Astrocyte (in vitro differentiated cells and primary cell): ENCODE results near the gene USP49. TPM values are rescaled to one million over a fixed set of nuclear protein-coding genes. Genes with fewer than 3 reads are reported as not detected.

Experiments used
- DNase-seq: peaks from one replicate; pipeline ENCODE4 v3.0.0-alpha.2; 2010; ENCODE audit warnings: low read depth
- FAIRE-seq: peaks from 2 replicates; lab custom pipeline; 2011; peaks lifted over from hg19 to GRCh38; lab: Jason Lieb, UNC
- H2AFZ ChIP-seq: 2 replicates; pipeline ENCODE4 v1.6.0; 2012; ENCODE audit warnings: low read depth, low read length, inconsistent platforms
- H3K27ac ChIP-seq: 2 replicates; pipeline ENCODE4 v1.5.1; 2011; ENCODE audit warnings: low read depth, low read length, inconsistent platforms
- H3K27me3 ChIP-seq: 2 replicates; pipeline ENCODE4 v1.6.0; 2011; ENCODE audit warnings: low read length, inconsistent platforms; ENCODE audit not compliant: insufficient read depth
- H3K36me3 ChIP-seq: 2 replicates; pipeline ENCODE4 v1.5.1; 2011; ENCODE audit warnings: low read length, inconsistent platforms; ENCODE audit not compliant: insufficient read depth
- H3K4me1 ChIP-seq: 2 replicates; pipeline ENCODE4 v1.5.1; 2011; ENCODE audit warnings: low read length, inconsistent platforms; ENCODE audit not compliant: insufficient read depth
- H3K4me2 ChIP-seq: 2 replicates; pipeline ENCODE4 v1.6.0; 2012; ENCODE audit warnings: low read length, inconsistent platforms
- H3K4me3 ChIP-seq: 2 replicates; pipeline ENCODE4 v1.5.1; 2011; ENCODE audit warnings: low read depth, mild to moderate bottlenecking, low read length, inconsistent platforms; ENCODE audit not compliant: insufficient read depth
- H3K79me2 ChIP-seq: 2 replicates; pipeline ENCODE4 v1.6.0; 2012; ENCODE audit warnings: mild to moderate bottlenecking, low read length, inconsistent platforms; ENCODE audit not compliant: insufficient read depth
- H3K9ac ChIP-seq: 2 replicates; pipeline ENCODE4 v1.6.0; 2012; ENCODE audit warnings: mild to moderate bottlenecking, low read length, inconsistent platforms
- H3K9me3 ChIP-seq: 2 replicates; pipeline ENCODE4 v1.5.1; 2012; ENCODE audit warnings: low read depth, mild to moderate bottlenecking, low read length, inconsistent platforms; ENCODE audit not compliant: insufficient read depth
- H4K20me1 ChIP-seq: 2 replicates; pipeline ENCODE4 v1.6.0; 2012; ENCODE audit warnings: low read length, inconsistent platforms; ENCODE audit not compliant: insufficient read depth
- H3K27ac Mint-ChIP-seq: one replicate; pipeline ENCODE4 v1.8.0; 2021; ENCODE audit warnings: mild to moderate bottlenecking, mixed read lengths; ENCODE audit not compliant: unreplicated experiment
- H3K27me3 Mint-ChIP-seq: one replicate; pipeline ENCODE4 v1.8.0; 2021; ENCODE audit warnings: low read depth, mixed read lengths; ENCODE audit not compliant: unreplicated experiment
- H3K36me3 Mint-ChIP-seq: one replicate; pipeline ENCODE4 v1.8.0; 2021; ENCODE audit warnings: low read depth, mixed read lengths; ENCODE audit not compliant: unreplicated experiment
- H3K4me1 Mint-ChIP-seq: one replicate; pipeline ENCODE4 v1.8.0; 2021; ENCODE audit warnings: low read depth, mixed read lengths; ENCODE audit not compliant: unreplicated experiment
- H3K4me3 Mint-ChIP-seq: one replicate; pipeline ENCODE4 v1.8.0; 2021; ENCODE audit warnings: mild to moderate bottlenecking, moderate library complexity, mixed read lengths; ENCODE audit not compliant: unreplicated experiment
- H3K9me3 Mint-ChIP-seq: one replicate; pipeline ENCODE4 v1.8.0; 2021; ENCODE audit warnings: mild to moderate bottlenecking, mixed read lengths; ENCODE audit not compliant: unreplicated experiment
- EZH2 ChIP-seq: IDR thresholded peaks from 2 replicates; pipeline ENCODE4 v1.6.1; 2012; ENCODE audit warnings: mild to moderate bottlenecking, low read length, inconsistent platforms; ENCODE audit not compliant: insufficient read depth
- total RNA-seq: library from RNA; stranded (reverse); gene quantifications from 2 replicates; pipeline ENCODE4 v1.2.1, GENCODE V29; 2021
- TF ChIP-seq, protein P1 (sequence below): IDR thresholded peaks from 2 replicates; pipeline ENCODE4 v1.5.1; 2011; ENCODE audit warnings: low read depth, mild to moderate bottlenecking, inconsistent platforms, low read length, moderate library complexity; ENCODE audit not compliant: insufficient read depth

USP49 gene
- total RNA-seq, 1 donor from 2014 or later, result 5.5 TPM

DNA sequence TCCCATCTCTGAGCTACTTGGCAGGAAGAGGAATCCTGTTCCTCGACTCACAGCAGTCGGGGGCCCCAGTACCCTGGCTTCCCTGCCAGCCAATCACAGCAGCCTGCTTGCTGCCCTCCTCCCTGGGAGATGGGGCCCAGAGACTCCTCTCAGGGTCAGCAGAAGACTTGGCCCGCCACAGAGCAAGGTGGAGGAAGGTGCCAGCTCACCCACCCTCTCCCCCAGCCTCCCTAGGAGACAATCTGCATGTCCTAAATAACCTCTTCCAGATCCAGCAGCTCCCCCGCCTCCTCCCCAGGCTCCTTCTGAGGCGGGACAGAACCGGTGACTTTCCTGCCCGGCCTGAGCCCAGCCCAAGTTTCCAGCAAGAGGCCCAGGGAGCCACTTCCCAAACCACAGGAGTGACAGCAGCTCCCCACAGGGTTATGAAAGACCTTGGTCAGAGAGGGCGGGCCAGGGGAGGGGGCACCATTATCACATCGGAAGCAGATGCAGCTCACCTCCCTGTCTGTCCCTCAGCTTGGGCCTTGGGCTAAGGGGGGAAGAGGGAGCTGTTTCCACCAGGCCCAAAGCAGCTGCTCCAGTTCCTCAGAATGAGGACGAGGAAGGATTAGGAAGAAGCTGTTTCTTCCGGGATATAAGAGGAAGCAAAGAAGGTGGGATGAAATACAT, 44.1 kb upstream of the USP49 start:
- no peak overlapping the region for H3K27ac ChIP-seq
- peaks cover 46% of the 10 kb centered on the region for H3K79me2 ChIP-seq
- peak overlapping the region; percentile 92 for H3K4me2 ChIP-seq
- peaks cover 60% of the 10 kb centered on the region for H4K20me1 ChIP-seq
- H3K4me1 Mint-ChIP-seq, result peaks cover 30% of the 10 kb centered on the region
- H3K27me3 ChIP-seq, result no peaks in the 10 kb centered on the region
- H3K36me3 ChIP-seq, result peaks cover 13% of the 10 kb centered on the region
- peaks cover 11% of the 10 kb centered on the region for H3K36me3 Mint-ChIP-seq
- peak overlapping the region; percentile 95 for H3K4me3 Mint-ChIP-seq
- TF ChIP-seq EZH2, result no peak
- TF ChIP-seq, protein P1, sequence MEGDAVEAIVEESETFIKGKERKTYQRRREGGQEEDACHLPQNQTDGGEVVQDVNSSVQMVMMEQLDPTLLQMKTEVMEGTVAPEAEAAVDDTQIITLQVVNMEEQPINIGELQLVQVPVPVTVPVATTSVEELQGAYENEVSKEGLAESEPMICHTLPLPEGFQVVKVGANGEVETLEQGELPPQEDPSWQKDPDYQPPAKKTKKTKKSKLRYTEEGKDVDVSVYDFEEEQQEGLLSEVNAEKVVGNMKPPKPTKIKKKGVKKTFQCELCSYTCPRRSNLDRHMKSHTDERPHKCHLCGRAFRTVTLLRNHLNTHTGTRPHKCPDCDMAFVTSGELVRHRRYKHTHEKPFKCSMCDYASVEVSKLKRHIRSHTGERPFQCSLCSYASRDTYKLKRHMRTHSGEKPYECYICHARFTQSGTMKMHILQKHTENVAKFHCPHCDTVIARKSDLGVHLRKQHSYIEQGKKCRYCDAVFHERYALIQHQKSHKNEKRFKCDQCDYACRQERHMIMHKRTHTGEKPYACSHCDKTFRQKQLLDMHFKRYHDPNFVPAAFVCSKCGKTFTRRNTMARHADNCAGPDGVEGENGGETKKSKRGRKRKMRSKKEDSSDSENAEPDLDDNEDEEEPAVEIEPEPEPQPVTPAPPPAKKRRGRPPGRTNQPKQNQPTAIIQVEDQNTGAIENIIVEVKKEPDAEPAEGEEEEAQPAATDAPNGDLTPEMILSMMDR, result no peak
- peak overlapping the region; percentile 90 for H3K9ac ChIP-seq
- peak overlapping the region; percentile 66 for H3K27ac Mint-ChIP-seq
- no peak for FAIRE-seq
- H3K4me1 ChIP-seq, result peaks cover 23% of the 10 kb centered on the region
- no peaks in the 10 kb centered on the region for H3K9me3 Mint-ChIP-seq
- H3K27me3 Mint-ChIP-seq, result no peaks in the 10 kb centered on the region
- DNase-seq, result peak; percentile 20
- H3K9me3 ChIP-seq, result no peaks in the 10 kb centered on the region
- H3K4me3 ChIP-seq, result peak overlapping the region; percentile 97
- H2AFZ ChIP-seq, result no peak overlapping the region

DNA sequence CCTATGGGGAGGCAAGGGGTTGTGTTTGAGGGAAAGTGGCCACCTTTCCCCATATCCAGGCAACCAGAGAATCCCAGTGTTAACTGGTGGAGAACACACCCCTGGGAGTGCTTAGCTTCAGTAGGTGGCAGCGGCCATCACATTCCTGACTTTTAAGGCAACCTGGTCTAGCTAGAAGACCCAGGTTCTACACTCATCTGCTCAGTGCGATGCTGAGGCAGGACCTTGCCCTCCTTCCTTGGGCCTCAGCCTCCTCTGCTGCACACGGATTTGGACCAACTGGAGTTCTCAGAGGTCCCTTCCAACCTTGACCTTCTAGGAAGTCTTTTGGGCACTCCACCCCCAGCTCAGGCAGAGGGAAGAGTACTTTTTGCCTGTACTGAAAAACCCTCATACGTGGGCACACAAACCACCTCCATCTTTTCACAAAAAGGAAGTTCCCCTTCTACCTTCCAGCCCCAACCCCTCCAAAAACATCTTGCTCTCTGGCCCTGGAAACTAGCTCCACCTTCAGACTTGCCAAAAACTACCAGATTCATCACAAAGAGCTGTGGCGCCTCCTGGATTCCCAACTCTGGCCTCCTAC, 43.5 kb upstream of the USP49 start:
- FAIRE-seq, result no peak

More for the DNA sequence above, 43.5 kb upstream of the USP49 start:
- no peak overlapping the region for H3K27ac ChIP-seq
- no peak overlapping the region for H3K9ac ChIP-seq
- TF ChIP-seq EZH2, result no peak
- TF ChIP-seq, protein P1, result no peak
- Mint-ChIP-seq H3K4me3 (peak overlapping the region; percentile 95), H3K27me3 (no peaks in the 10 kb centered on the region), H3K9me3 (no peaks in the 10 kb centered on the region), H3K36me3 (peaks cover 13% of the 10 kb centered on the region), H3K4me1 (peaks cover 30% of the 10 kb centered on the region), H3K27ac (peak overlapping the region; percentile 66)
- no peak overlapping the region for H2AFZ ChIP-seq
- peaks cover 46% of the 10 kb centered on the region for H3K79me2 ChIP-seq
- H3K4me3 ChIP-seq, result no peak overlapping the region
- H3K36me3 ChIP-seq, result peaks cover 17% of the 10 kb centered on the region
- H3K4me2 ChIP-seq, result peak overlapping the region; percentile 92
- no peak for DNase-seq
- no peaks in the 10 kb centered on the region for H3K9me3 ChIP-seq
- no peaks in the 10 kb centered on the region for H3K27me3 ChIP-seq
- H4K20me1 ChIP-seq, result peaks cover 64% of the 10 kb centered on the region
- H3K4me1 ChIP-seq, result peaks cover 23% of the 10 kb centered on the region
